HepG2 (cell line): ENCODE results near the gene DISP2. TPM values are rescaled to one million over a fixed set of nuclear protein-coding genes. Genes with fewer than 3 reads are reported as not detected.

Experiments
- BCL6 ChIP-seq: IDR thresholded peaks from 2 replicates; pipeline ENCODE4 v1.6.1; 2016; ENCODE audit warnings: missing genetic modification reagents, missing compliant biosample characterization
- CSRNP2 ChIP-seq: sonication (generic); formaldehyde crosslinking; conservative IDR thresholded peaks from 2 replicates; pipeline ENCODE4 v1.8.0; 2022; ENCODE audit warnings: low read depth, missing genetic modification reagents
- DDIT3 ChIP-seq: sonication (generic); formaldehyde crosslinking; IDR thresholded peaks from 2 replicates; pipeline ENCODE4 v1.4.0; 2020; ENCODE audit warnings: mild to moderate bottlenecking, missing genetic modification reagents
- GFI1 ChIP-seq: sonication (generic); formaldehyde crosslinking; IDR thresholded peaks from 2 replicates; pipeline ENCODE4 v1.5.0; 2020; ENCODE audit warnings: missing genetic modification reagents, mild to moderate bottlenecking, borderline replicate concordance
- HNRNPH1 ChIP-seq: fragments of 200-400 bp; formaldehyde crosslinking; optimal IDR thresholded peaks from 2 replicates; pipeline ENCODE3; 2017; ENCODE audit warnings: mild to moderate bottlenecking, low read depth, low read length
- HNRNPK ChIP-seq: fragments of 200-400 bp; formaldehyde crosslinking; IDR thresholded peaks from 2 replicates; pipeline ENCODE4 v1.6.1; 2018; ENCODE audit warnings: low read length, low read depth, moderate library complexity, mild to moderate bottlenecking; ENCODE audit not compliant: poor library complexity, severe bottlenecking
- HOXA9 ChIP-seq: sonication (generic); formaldehyde crosslinking; IDR thresholded peaks from 2 replicates; pipeline ENCODE4 v1.8.1; 2022; ENCODE audit warnings: missing genetic modification reagents, mild to moderate bottlenecking, moderate library complexity, borderline replicate concordance
- IRF2 ChIP-seq: IDR thresholded peaks from 2 replicates; pipeline ENCODE4 v1.6.1; 2018; ENCODE audit warnings: missing genetic modification reagents, missing compliant biosample characterization
- JUNB ChIP-seq: sonication (generic); formaldehyde crosslinking; IDR thresholded peaks from 2 replicates; pipeline ENCODE4 v1.8.0; 2022; ENCODE audit warnings: missing genetic modification reagents, mild to moderate bottlenecking, borderline replicate concordance
- KLF15 ChIP-seq: sonication (generic); formaldehyde crosslinking; IDR thresholded peaks from 2 replicates; pipeline ENCODE4 v1.8.1; 2023; ENCODE audit warnings: borderline replicate concordance, mild to moderate bottlenecking, inconsistent platforms, missing genetic modification reagents, mixed read lengths
- MEIS2 ChIP-seq: sonication (generic); formaldehyde crosslinking; IDR thresholded peaks from 2 replicates; pipeline ENCODE4 v1.9.0; 2021; ENCODE audit warnings: mild to moderate bottlenecking, missing genetic modification reagents
- MLLT10 ChIP-seq: sonication (generic); formaldehyde crosslinking; IDR thresholded peaks from 2 replicates; pipeline ENCODE4 v1.4.0; 2020; ENCODE audit warnings: missing genetic modification reagents
- NCOA2 ChIP-seq: sonication (generic); formaldehyde crosslinking; IDR thresholded peaks from 2 replicates; pipeline ENCODE4 v1.8.0; 2022; ENCODE audit warnings: inconsistent platforms
- SMARCE1 ChIP-seq: fragments of 450-650 bp; IDR thresholded peaks from 2 replicates; pipeline ENCODE4 v1.6.1; 2017; ENCODE audit warnings: borderline replicate concordance
- STAT6 ChIP-seq: sonication (generic); formaldehyde crosslinking; IDR thresholded peaks from 2 replicates; pipeline ENCODE4 v1.4.0; 2020; ENCODE audit warnings: missing genetic modification reagents, mild to moderate bottlenecking, borderline replicate concordance
- TFDP2 ChIP-seq: sonication (generic); formaldehyde crosslinking; IDR thresholded peaks from 2 replicates; pipeline ENCODE4 v1.4.0; 2020; ENCODE audit warnings: missing genetic modification reagents
- ZBTB37 ChIP-seq: sonication (generic); formaldehyde crosslinking; IDR thresholded peaks from 2 replicates; pipeline ENCODE4 v1.4.0; 2020; ENCODE audit warnings: mild to moderate bottlenecking, missing genetic modification reagents
- ZNF136 ChIP-seq: sonication (generic); formaldehyde crosslinking; IDR thresholded peaks from 2 replicates; pipeline ENCODE4 v1.8.1; 2022; ENCODE audit warnings: low read depth, mild to moderate bottlenecking, moderate library complexity, missing genetic modification reagents
- ZNF251 ChIP-seq: sonication (generic); formaldehyde crosslinking; IDR thresholded peaks from 2 replicates; pipeline ENCODE4 v1.9.0; 2021; ENCODE audit warnings: mild to moderate bottlenecking, missing genetic modification reagents
- ZNF546 ChIP-seq: sonication (generic); formaldehyde crosslinking; conservative IDR thresholded peaks from 2 replicates; pipeline ENCODE4 v1.8.1; 2023; ENCODE audit warnings: mild to moderate bottlenecking, missing genetic modification reagents
- ZNF773 ChIP-seq: sonication (generic); formaldehyde crosslinking; IDR thresholded peaks from 2 replicates; pipeline ENCODE4 v1.4.0; 2020; ENCODE audit warnings: missing genetic modification reagents, borderline replicate concordance
- ZNF776 ChIP-seq: sonication (generic); formaldehyde crosslinking; IDR thresholded peaks from 2 replicates; pipeline ENCODE4 v1.4.0; 2020; ENCODE audit warnings: mild to moderate bottlenecking, missing genetic modification reagents
- ZNF83 ChIP-seq: sonication (generic); formaldehyde crosslinking; IDR thresholded peaks from 2 replicates; pipeline ENCODE4 v1.4.0; 2020; ENCODE audit warnings: missing genetic modification reagents, mild to moderate bottlenecking, borderline replicate concordance
- polyA plus RNA-seq, 8 experiments: library from polyadenylated mRNA; depleted of rRNA in 3 of 8; stranded (reverse) in 7 of 8; unstranded in 1 of 8; fragments of >200 nt; fragmentation: Illumina TruSeq in 4 of 8; extraction: Trizol in 4 of 8; gene quantifications; 2 replicates each; pipeline versions ENCODE4 v1.2.1 to v1.2.3, GENCODE V29; 2011 to 2016; ENCODE audit warnings: low read depth in 4 of 8, missing spikeins in 1 of 8, mixed read lengths in 1 of 8; ENCODE audit not compliant: insufficient read depth in 1 of 8
- total RNA-seq, 5 experiments: library from RNA; depleted of rRNA; stranded (reverse); fragments of >200 nt; fragmentation: Illumina TruSeq; extraction: Trizol; gene quantifications; 2 replicates each; pipeline ENCODE4 v1.2.3, GENCODE V29; 2016; ENCODE audit warnings: low read depth in 1 of 5

Gene DISP2
- total and polyA plus RNA-seq, 2 of the 13 experiments (the other 11 are each of a cell fraction or from before 2014, with no cell fraction given) = 0.09 to 0.32 TPM

- no peak for TF ChIP-seq ZBTB37
- TF ChIP-seq STAT6 (CRISPR knock-in tag) = no peak
- no peak for TF ChIP-seq MLLT10 (CRISPR knock-in tag)
- no peak for TF ChIP-seq MEIS2 (CRISPR knock-in tag)
- TF ChIP-seq HNRNPK = no peak
- no peak for TF ChIP-seq NCOA2 (CRISPR knock-in tag)
- TF ChIP-seq CSRNP2 (CRISPR knock-in tag) = no peak
- no peak for TF ChIP-seq ZNF773
- no peak for TF ChIP-seq ZNF83 (CRISPR knock-in tag)
- no peak for TF ChIP-seq ZNF776 (CRISPR knock-in tag)
- no peak for TF ChIP-seq JUNB (CRISPR knock-in tag)
- TF ChIP-seq ZNF251 (CRISPR knock-in tag) = no peak
- TF ChIP-seq SMARCE1 = no peak
- TF ChIP-seq HOXA9 (CRISPR knock-in tag) = no peak
- no peak for TF ChIP-seq BCL6 (CRISPR knock-in tag)
- TF ChIP-seq TFDP2 (CRISPR knock-in tag) = no peak
- no peak for TF ChIP-seq DDIT3
- TF ChIP-seq GFI1 = peak; percentile 70
- no peak for TF ChIP-seq ZNF546 (CRISPR knock-in tag)
- TF ChIP-seq HNRNPH1 = no peak
- TF ChIP-seq IRF2 (CRISPR knock-in tag) = 0 out of 2 replicates have a peak, but pooled peaks have one; percentile 25
- TF ChIP-seq KLF15 (CRISPR knock-in tag) = no peak
- no peak for TF ChIP-seq ZNF136 (CRISPR knock-in tag)
Observed at GRCh38 chr15:40412095-40412759, 54.2 kb downstream of the DISP2 start (continued).
